GM10248 (cell line): ENCODE data around the gene COLEC11.
"Not testable (repeated sequence)": the region's sequence is repeated elsewhere in the genome, so short reads cannot be mapped to it uniquely, and the experiment has no call there.

Source experiments
- CTCF ChIA-PET: fragments of 300-600 bp; sonication (Branson Sonifier 250); formaldehyde crosslinking; extraction: SDS; loops from one replicate; lab custom pipeline; 2021; ENCODE audit warnings: antibody characterized with exemption; lab: Yijun Ruan, JAX
- POLR2A ChIA-PET: fragments of 350-650 bp; sonication (Branson Sonifier 250); formaldehyde crosslinking; extraction: SDS; loops from one replicate; lab custom pipeline; 2020; ENCODE audit warnings: antibody characterized with exemption; lab: Yijun Ruan, JAX
- DNase-seq: peaks from one replicate; pipeline ENCODE4 v3.0.0; 2012; ENCODE audit errors: extremely low spot score
- TF ChIP-seq, protein P1 (sequence below): IDR thresholded peaks from 2 replicates; pipeline ENCODE4 v1.5.1; 2012; ENCODE audit warnings: mild to moderate bottlenecking, low read depth; ENCODE audit errors: extremely low read depth, missing control alignments, control extremely low read depth

Gene COLEC11

DNA sequence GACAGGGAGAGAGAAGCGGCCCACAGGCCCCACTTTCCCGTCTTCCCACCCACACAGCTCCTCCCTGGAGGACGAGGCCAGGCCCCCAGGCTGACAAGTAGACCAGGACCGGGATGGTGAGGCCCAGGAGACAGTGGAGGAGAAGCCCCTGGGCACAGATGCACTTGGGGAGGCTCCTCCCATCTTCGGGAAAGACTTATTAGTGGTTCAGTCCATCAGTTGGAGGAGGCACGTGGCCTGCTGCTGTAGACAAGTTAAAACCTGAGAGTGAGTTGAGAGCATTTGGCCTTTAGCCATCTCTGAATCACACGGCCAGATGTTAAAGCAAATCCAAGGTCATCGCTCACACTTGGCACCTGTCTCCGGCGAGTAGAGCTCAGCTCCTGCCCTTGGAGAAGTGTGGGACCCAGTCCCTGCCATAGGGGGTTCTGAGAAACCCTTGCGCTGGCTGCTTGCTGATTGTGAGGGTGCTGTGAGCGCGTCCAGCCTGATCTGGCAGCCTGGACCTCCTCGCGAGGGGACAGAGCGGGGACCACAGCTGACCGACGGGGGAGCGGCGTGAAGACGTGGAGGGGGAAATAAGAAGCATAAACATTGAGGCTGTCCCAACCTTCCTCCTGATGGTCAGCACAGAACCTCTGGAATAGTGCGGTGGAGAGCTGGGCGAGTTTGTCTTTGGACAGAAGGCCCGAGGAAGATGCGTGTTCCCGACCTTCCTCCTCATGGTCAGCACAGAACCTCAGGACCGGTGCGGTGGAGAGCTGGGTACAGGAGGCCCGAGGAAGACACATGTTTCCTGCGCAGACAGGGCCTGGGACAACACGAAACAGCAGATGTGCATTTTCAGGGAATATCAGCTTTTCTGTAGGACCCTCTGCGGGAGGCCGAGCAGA is 38.4 kb downstream of the COLEC11 start:
- POLR2A ChIA-PET: no interaction called here
- CTCF ChIA-PET: interaction anchor here (1.3 to 1.5 kb wide), 3 partner anchors 9 to 97 kb away, joined by 3 to 4 read pairs (median 4); no protein-coding TSS in a partner anchor
- TF ChIP-seq, protein P1, sequence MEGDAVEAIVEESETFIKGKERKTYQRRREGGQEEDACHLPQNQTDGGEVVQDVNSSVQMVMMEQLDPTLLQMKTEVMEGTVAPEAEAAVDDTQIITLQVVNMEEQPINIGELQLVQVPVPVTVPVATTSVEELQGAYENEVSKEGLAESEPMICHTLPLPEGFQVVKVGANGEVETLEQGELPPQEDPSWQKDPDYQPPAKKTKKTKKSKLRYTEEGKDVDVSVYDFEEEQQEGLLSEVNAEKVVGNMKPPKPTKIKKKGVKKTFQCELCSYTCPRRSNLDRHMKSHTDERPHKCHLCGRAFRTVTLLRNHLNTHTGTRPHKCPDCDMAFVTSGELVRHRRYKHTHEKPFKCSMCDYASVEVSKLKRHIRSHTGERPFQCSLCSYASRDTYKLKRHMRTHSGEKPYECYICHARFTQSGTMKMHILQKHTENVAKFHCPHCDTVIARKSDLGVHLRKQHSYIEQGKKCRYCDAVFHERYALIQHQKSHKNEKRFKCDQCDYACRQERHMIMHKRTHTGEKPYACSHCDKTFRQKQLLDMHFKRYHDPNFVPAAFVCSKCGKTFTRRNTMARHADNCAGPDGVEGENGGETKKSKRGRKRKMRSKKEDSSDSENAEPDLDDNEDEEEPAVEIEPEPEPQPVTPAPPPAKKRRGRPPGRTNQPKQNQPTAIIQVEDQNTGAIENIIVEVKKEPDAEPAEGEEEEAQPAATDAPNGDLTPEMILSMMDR: no peak
- DNase-seq: no peak

DNA sequence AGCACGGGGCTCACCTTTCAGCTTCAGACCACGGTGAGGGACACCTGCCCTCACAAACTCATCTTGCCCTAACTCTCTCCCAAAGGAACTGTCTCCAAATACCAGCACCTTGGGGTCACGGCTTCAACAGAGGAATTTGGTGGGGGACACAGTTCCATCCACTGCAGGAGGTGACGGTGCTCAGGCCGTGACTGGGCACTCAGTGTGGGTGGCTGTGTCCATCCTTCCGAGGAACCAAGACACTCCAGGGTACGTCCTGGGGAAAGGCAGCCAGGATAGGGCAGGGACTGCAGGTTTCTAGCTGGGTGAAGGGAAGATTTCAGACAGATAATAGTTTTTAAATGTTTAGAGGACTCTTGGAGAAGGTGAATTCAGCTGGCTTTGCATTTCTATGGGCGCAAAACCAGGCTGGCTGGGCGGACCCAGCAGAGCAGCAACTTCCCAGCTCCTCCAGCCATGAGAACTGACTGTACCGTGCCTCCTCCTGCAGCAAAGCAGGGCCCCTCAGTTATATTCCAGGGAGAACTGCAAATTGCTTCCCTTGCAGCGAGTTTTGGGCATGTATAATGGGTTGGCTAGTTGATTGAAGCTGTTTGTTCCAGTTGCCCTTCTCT is 39.2 kb downstream of the COLEC11 start:
- POLR2A ChIA-PET: no interaction called here

DNA sequence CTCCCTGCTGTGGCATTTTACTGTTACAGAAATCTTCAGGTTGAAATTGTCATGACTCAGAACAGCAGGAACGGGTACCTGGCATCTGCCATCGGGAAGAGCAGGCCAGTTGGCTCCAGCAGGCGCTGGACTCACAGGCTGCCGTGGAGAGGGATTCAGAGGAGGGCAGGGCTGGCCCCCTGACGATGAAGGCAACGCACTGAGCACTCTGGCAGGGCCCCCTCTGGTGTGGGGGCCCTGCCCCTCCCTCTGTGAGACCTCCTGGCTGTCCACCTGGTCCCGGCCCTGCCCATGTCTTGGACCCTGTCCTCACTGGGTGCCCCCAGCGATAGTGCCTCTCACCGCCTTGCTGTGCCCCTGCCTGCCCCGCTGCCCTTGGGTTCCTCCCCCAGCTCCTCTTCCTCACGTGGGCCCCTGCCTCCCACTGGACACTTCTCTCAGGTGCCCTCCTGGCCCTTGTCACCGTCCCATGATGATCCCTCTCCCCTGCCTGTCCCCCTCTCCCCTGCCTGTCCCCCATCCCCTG is 39.7 kb downstream of the COLEC11 start:
- no peak for DNase-seq
- ChIA-PET POLR2A (no interaction called here), CTCF (interaction anchor here (1.5 kb wide), 1 partner anchor 99 kb away, joined by 4 read pairs; no protein-coding TSS in a partner anchor)
- TF ChIP-seq, protein P1: no peak

More for the DNA sequence above, 39.2 kb downstream of the COLEC11 start:
- DNase-seq: no peak
- CTCF ChIA-PET: interaction anchor here (1.3 to 1.5 kb wide), 3 partner anchors 10 to 98 kb away, joined by 3 to 4 read pairs (median 4); no protein-coding TSS in a partner anchor
- TF ChIP-seq, protein P1: no peak

DNA sequence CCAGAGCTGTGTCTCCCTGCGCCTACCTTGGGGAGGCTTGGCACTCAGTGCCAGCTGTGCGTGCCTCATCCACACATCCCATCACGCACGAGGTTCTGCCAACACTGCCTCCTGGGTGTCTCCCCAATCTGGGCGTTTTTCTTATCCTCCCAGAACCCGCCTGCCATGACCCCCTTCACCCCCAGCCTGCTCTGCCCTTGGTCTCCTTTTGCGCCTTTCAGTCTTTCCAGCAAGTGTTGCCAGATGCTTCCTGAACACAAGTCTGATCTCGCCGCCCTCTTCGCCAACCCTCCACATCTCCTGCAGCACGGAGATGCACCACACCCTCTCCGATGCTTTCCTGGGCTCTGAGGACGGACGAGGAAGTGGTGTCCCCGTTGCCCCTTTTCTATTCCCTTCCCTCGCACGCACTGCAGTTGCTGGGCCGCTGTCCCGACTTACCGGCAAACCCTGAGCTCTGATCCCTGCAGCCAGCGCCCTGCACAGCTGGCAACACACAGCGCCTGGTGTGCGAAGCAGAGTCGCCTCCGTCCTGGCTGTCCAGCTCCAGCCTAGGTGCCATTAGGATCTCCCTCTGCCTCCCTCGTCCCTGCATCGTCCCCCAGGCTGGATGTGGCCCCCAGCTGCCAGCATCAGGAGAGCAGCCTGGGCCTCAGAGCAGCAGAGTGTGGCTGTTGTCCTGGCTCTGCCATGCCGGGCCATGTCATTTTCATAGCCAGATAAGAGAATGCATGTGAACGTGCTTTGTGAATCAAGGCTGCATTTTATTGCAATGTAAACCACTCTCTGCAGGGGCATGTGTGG is 40.5 kb downstream of the COLEC11 start:
- CTCF ChIA-PET: no interaction called here
- POLR2A ChIA-PET: no interaction called here
- TF ChIP-seq, protein P1: no peak
- no peak for DNase-seq

DNA sequence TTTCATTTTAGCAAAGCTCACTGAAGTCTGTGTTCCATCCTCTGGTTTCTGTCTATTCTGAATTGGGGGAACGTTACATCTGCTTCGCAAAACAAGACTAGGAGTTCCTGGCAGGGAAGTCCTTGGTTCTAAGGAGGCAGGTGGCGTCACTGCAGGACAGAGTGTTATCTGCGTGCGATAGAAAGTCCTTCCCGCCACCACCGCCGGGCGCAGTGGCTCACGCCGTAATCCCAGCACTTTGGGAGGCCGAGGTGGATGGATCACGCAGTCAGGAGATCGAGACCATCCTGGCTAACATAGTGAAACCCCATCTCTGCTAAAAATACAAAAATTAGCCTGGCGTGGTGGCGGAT is 41.0 kb downstream of the COLEC11 start:
- CTCF ChIA-PET, POLR2A ChIA-PET, DNase-seq: not testable (repeated sequence)

DNA sequence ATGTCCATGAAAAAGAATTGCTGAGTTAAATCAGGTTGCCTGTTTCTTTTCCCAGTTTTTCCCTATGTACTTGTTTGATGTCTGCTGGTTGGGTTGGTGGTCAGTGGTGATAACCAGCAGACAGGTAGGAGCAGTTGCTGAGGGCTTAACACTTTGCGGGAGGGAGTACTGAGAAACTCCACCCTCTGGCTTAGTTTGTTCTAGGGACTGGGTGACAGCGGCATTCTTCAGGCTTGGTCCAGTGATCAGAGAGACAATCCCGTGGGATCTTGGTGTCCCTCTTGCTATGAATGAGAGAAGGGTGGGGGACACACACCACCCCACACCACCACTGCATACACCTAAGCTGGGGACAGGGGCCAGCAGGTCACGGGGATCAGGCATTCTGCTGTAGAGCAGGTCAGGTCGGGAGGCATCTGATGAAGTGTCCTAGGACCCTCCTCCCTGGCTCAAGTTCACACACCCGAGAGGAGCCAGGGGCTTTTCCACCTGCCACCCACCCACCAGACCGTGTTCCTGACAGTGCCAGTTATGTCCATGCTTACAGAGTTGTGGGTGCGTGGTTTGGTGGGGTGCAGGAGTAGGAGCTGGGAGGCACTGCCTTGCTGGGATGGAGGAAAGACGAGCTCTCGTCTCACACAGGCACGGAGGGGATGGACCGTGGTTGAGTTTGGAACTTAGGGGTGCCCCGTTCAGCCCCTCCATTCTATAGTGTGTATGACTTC is 41.8 kb downstream of the COLEC11 start:
- TF ChIP-seq, protein P1: no peak
- POLR2A ChIA-PET: no interaction called here
- DNase-seq: no peak
- CTCF ChIA-PET: interaction anchor here (0.9 to 1.8 kb wide), 3 partner anchors 8 to 15 kb away, joined by 3 to 6 read pairs (median 4); no protein-coding TSS in a partner anchor
